ENCODE results near the gene CNN2. TPM values are rescaled to one million over a fixed set of nuclear protein-coding genes. Genes with fewer than 3 reads are reported as not detected.

CNN2 gene
- total and polyA plus RNA-seq, 2 of the 8 experiments (the other 6 are each of a cell fraction or from before 2014, with no cell fraction given): 189 to 551 TPM

GRCh38 chr19:1088416-1089010, 62.1 kb downstream of the CNN2 start:
- H2AK5ac ChIP-seq (ENCODE audit: low read depth, low read length): no peak overlapping the region
- no peak overlapping the region for H4K91ac ChIP-seq (replicated peaks; ENCODE audit: insufficient read length, low read length)
- H3K4ac ChIP-seq (replicated peaks; ENCODE audit: insufficient read length, low read depth, low read length): no peak overlapping the region
- H4K5ac ChIP-seq (ENCODE audit: insufficient read length, low read depth, low read length): no peak overlapping the region
- no peak overlapping the region for H2BK15ac ChIP-seq (ENCODE audit: low read length)
- FAIRE-seq: no peak
- H3K23me2 ChIP-seq (ENCODE audit: low read depth, low read length): no peaks in the 10 kb centered on the region
- H2AFZ ChIP-seq (ENCODE audit: low read length): no peak overlapping the region
- no peak overlapping the region; the same call in 1 of the 2 replicates for H4K8ac ChIP-seq (ENCODE audit: extremely low read depth, insufficient read depth, low read length)
- peaks cover 0 to 4% of the 10 kb centered on the region in 2 experiments; a peak in 1 of 4 replicates for H3K79me2 ChIP-seq (ENCODE audit: control insufficient read depth in 1 of 2, insufficient read depth in 2 of 2, low read length in 2 of 2)
- no peaks in the 10 kb centered on the region for H3K9me3 ChIP-seq (ENCODE audit: insufficient read depth in 2 of 2, low read depth in 1 of 2, low read length in 1 of 2)
- H3K23ac ChIP-seq (ENCODE audit: insufficient read length): no peak overlapping the region
- no peak overlapping the region for H2BK120ac ChIP-seq (replicated peaks; ENCODE audit: low read depth, low read length)
- peaks cover 0 to under 1% (median 0%) of the 10 kb centered on the region in 4 experiments; a peak in 2 of 7 replicates for H3K4me1 ChIP-seq (replicated peaks in 1 of 4; ENCODE audit: control insufficient read depth in 3 of 4, insufficient read depth in 4 of 4, low read length in 3 of 4)
- no peak overlapping the region for H3K4me2 ChIP-seq (ENCODE audit: insufficient read depth in 1 of 2, low read depth in 2 of 2, low read length in 2 of 2)
- ChIA-PET CTCF (ENCODE audit: partially characterized antibody) (interaction anchor here (1.0 to 3.0 kb wide), 7 partner anchors 13 to 210 kb away, joined by 3 to 10 read pairs (median 6); no protein-coding TSS in a partner anchor), POLR2A (ENCODE audit: partially characterized antibody) (interaction anchor here (1.0 to 10.3 kb wide), 16 partner anchors 8 to 180 kb away, joined by 3 to 116 read pairs (median 4); partner anchors contain the start of genes ARHGAP45, CIRBP and GPX4)
- no peak overlapping the region for H3K27ac ChIP-seq (ENCODE audit: low read depth, low read length)
- no peak overlapping the region for H2BK20ac ChIP-seq (ENCODE audit: low read length)
- no peak overlapping the region for H3K9ac ChIP-seq (replicated peaks in 1 of 4; ENCODE audit: extremely low read depth in 1 of 4, low read depth in 3 of 4, low read length in 3 of 4)
- H3K56ac ChIP-seq (replicated peaks; ENCODE audit: insufficient read length, low read depth, low read length): no peak overlapping the region
- H3K79me1 ChIP-seq (ENCODE audit: low read depth, low read length): peaks cover 2% of the 10 kb centered on the region
- H2BK12ac ChIP-seq (ENCODE audit: low read depth, low read length): no peak overlapping the region
- H3K14ac ChIP-seq (ENCODE audit: insufficient read length): no peak overlapping the region
- peaks cover 4 to 58% (median 28%) of the 10 kb centered on the region in 4 experiments; a peak in 7 of 8 replicates for H3K36me3 ChIP-seq (ENCODE audit: control insufficient read depth in 2 of 4, insufficient read depth in 4 of 4, low read length in 3 of 4)
- H3K18ac ChIP-seq (ENCODE audit: extremely low read depth, low read length): no peak overlapping the region
- DNase-seq (ENCODE audit: low read depth in 1 of 2, low spot score in 2 of 2): no peak
- H4K20me1 ChIP-seq (replicated peaks in 1 of 2; ENCODE audit: control insufficient read depth in 1 of 2, insufficient read depth in 2 of 2, low read length in 2 of 2): peaks cover 2 to 20% of the 10 kb centered on the region in 2 experiments
- TF ChIP-seq POLR2A (IDR thresholded peaks at IDR 0.05; ENCODE audit: control extremely low read depth in 1 of 2, low read depth in 2 of 2, low read length in 2 of 2) (0 out of 3 replicates have a peak, but pooled peaks of 1 of the 2 experiments have one; percentile 46), GABPA (IDR thresholded peaks at IDR 0.05; ENCODE audit: borderline replicate concordance, insufficient read depth, low read length) (no peak)
- no peak overlapping the region; the same call in 1 of the 2 replicates for H2BK5ac ChIP-seq (ENCODE audit: low read depth, low read length)
- H3K27me3 ChIP-seq (replicated peaks in 1 of 4; ENCODE audit: control insufficient read depth in 3 of 4, extremely low read depth in 1 of 4, insufficient read depth in 3 of 4, low read length in 3 of 4): no peaks in the 10 kb centered on the region; a peak in 1 of 7 replicates
- H3K4me3 ChIP-seq (ENCODE audit: extremely low read depth in 1 of 4, insufficient read depth in 2 of 4, low read depth in 3 of 4, low read length in 4 of 4): no peak overlapping the region
- WGBS, 2 experiments (ENCODE audit: extremely low coverage in 1 of 2, insufficient coverage in 1 of 2, insufficient read length in 1 of 2, insufficient replicate concordance in 2 of 2, low coverage in 1 of 2, low lambda C conversion rate in 2 of 2, missing lambda C conversion rate in 1 of 2): 95% methylated on average over 22 of the region's 27 CpGs; no CpG with 5 or more reads in 1 of the 2 experiments

All from H1 (cell line).